Stimulated activated CD8-positive, alpha-beta memory T cell treated with anti-CD3 and anti-CD28 coated beads, Interleukin-7, amount 100 ng/mL, for 4 hours (primary cell): ENCODE data around the gene TMEFF1.

ENCODE experiments used
- DNase-seq, 2 donors: peaks; one replicate each; pipeline ENCODE4 v3.0.0-alpha.2; 2020; ENCODE audit warnings: low read depth in 2 of 2

Gene TMEFF1

GRCh38 chr9:100575765-100576386 is 102.9 kb downstream of the TMEFF1 start:
- DNase-seq, result no peak

GRCh38 chr9:100577776-100578448 is 105.0 kb downstream of the TMEFF1 start, which contains the start of gene CAVIN4:
Gene CAVIN4, plus strand, starts transcription at chr9:100578079. Its CDS starts 65 bp downstream, at chr9:100578144.
- no peak for DNase-seq

- no peak for DNase-seq
Measured at GRCh38 chr9:100578610-100579009, 105.7 kb downstream of the TMEFF1 start.

- no peak for DNase-seq
Measured at GRCh38 chr9:100579665-100580064, 106.7 kb downstream of the TMEFF1 start.

GRCh38 chr9:100580257-100580656 is 107.3 kb downstream of the TMEFF1 start:
- DNase-seq, result no peak

- DNase-seq, result no peak
Measured at GRCh38 chr9:100581081-100581480, 108.1 kb downstream of the TMEFF1 start.

- DNase-seq, result no peak
Measured at GRCh38 chr9:100581661-100582060, 108.7 kb downstream of the TMEFF1 start.

GRCh38 chr9:100583014-100583802 is 110.3 kb downstream of the TMEFF1 start:
- DNase-seq, result no peak

GRCh38 chr9:100584951-100585350 is 112.0 kb downstream of the TMEFF1 start:
- DNase-seq, result no peak

GRCh38 chr9:100586093-100586492 is 113.1 kb downstream of the TMEFF1 start:
- DNase-seq, result no peak

- DNase-seq, result no peak
Measured at GRCh38 chr9:100587375-100587774, 114.4 kb downstream of the TMEFF1 start.

- DNase-seq, result no peak
Measured at GRCh38 chr9:100589582-100589981, 116.6 kb downstream of the TMEFF1 start.

GRCh38 chr9:100590481-100590880 is 117.5 kb downstream of the TMEFF1 start:
- no peak for DNase-seq

- DNase-seq, result no peak
Measured at GRCh38 chr9:100591139-100591538, 118.2 kb downstream of the TMEFF1 start.

- no peak for DNase-seq
Measured at GRCh38 chr9:100591639-100592412, 118.9 kb downstream of the TMEFF1 start.

GRCh38 chr9:100595391-100596199 is 122.6 kb downstream of the TMEFF1 start:
- no peak for DNase-seq

- DNase-seq, result no peak
Measured at GRCh38 chr9:100597236-100597635, 124.3 kb downstream of the TMEFF1 start.

GRCh38 chr9:100598641-100599145 is 125.7 kb downstream of the TMEFF1 start:
- peak; percentile 55 to 71 for DNase-seq

- no peak for DNase-seq
Measured at GRCh38 chr9:100600521-100601079, 127.7 kb downstream of the TMEFF1 start.

GRCh38 chr9:100601216-100601615 is 128.3 kb downstream of the TMEFF1 start:
- no peak for DNase-seq
